Testis (tissue), 2 donors: ENCODE data around the gene TPCN2.

Experiments used
- POLR2A ChIP-seq: fragments of 450-650 bp; IDR thresholded peaks from one replicate; pipeline ENCODE4 v1.6.1; 2017; ENCODE audit warnings: antibody characterized with exemption, mild to moderate bottlenecking, moderate library complexity
- TF ChIP-seq, protein P1 (sequence below), 3 experiments: fragments of 450-650 bp in 2 of 3; fragments of 200-600 bp in 1 of 3; sonication (generic) in 1 of 3; IDR thresholded peaks; one replicate each; pipeline ENCODE4 v1.5.1; 2016 to 2019; ENCODE audit warnings: antibody characterized with exemption in 3 of 3, mild to moderate bottlenecking in 2 of 3, moderate library complexity in 1 of 3

DNA sequence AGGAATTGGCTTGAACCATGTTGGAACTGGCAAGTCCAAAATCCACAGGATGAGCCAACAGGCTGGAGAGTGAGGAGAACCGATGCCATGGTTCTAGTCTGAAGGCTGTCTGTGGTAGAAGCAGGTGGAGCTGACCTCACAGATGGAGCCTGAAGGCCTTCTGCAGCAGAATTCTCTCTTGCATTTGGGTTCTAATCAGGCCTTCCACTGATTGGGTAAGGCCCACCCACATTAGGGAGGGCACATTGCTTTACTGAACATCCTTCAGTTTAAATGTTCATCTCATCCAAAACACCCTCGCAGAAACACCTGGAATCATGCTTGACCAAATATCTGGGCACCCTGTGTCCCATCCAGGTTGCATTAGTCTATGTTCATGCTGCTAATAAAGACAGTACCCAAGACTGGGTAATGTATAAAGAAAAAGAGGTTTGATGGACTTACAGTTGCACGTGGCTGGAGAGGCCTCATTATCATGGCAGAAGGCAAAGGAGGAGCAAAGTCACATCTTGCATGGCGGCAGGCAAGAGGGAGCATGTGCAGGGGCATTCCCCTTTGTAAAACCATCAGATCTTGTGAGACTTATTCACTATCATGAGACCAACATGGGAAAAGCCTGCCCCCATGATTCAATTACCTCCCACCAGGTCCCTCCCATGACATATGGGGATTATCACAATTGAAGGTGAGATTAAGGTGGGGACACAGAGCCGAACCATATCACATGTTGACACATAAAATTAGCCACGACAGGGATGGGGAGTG lies 122.9 kb downstream of the TPCN2 start:
- TF ChIP-seq, protein P1, sequence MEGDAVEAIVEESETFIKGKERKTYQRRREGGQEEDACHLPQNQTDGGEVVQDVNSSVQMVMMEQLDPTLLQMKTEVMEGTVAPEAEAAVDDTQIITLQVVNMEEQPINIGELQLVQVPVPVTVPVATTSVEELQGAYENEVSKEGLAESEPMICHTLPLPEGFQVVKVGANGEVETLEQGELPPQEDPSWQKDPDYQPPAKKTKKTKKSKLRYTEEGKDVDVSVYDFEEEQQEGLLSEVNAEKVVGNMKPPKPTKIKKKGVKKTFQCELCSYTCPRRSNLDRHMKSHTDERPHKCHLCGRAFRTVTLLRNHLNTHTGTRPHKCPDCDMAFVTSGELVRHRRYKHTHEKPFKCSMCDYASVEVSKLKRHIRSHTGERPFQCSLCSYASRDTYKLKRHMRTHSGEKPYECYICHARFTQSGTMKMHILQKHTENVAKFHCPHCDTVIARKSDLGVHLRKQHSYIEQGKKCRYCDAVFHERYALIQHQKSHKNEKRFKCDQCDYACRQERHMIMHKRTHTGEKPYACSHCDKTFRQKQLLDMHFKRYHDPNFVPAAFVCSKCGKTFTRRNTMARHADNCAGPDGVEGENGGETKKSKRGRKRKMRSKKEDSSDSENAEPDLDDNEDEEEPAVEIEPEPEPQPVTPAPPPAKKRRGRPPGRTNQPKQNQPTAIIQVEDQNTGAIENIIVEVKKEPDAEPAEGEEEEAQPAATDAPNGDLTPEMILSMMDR (IDR thresholded peaks at IDR 0.05) = no peak
- no peak for TF ChIP-seq POLR2A
